ENCODE data around the gene SCFD2.
"Not testable (repeated sequence)": the region's sequence is repeated elsewhere in the genome, so short reads cannot be mapped to it uniquely, and the experiment has no call there.

DNA sequence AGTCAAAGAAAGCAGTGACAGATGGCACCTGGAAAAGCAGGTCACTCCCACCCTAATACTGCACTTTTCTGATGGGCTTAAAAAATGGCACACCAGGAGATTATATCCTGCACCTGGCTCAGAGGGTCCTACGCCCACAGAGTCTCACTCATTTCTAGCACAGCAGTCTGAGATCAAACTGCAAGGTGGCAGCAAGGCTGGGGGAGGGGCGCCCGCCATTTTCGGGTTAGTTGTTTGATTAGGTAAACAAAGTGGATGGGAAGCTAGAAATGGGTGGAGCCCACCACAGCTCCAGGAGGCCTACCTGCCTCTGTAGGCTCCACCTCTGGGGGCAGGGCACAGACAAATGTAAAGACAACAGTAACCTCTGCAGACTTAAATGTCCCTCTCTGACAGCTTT is 188.1 kb downstream of the SCFD2 start:
- TF ChIP-seq, protein P1, sequence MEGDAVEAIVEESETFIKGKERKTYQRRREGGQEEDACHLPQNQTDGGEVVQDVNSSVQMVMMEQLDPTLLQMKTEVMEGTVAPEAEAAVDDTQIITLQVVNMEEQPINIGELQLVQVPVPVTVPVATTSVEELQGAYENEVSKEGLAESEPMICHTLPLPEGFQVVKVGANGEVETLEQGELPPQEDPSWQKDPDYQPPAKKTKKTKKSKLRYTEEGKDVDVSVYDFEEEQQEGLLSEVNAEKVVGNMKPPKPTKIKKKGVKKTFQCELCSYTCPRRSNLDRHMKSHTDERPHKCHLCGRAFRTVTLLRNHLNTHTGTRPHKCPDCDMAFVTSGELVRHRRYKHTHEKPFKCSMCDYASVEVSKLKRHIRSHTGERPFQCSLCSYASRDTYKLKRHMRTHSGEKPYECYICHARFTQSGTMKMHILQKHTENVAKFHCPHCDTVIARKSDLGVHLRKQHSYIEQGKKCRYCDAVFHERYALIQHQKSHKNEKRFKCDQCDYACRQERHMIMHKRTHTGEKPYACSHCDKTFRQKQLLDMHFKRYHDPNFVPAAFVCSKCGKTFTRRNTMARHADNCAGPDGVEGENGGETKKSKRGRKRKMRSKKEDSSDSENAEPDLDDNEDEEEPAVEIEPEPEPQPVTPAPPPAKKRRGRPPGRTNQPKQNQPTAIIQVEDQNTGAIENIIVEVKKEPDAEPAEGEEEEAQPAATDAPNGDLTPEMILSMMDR (IDR thresholded peaks at IDR 0.05; ENCODE audit: low read depth, low read length) = not testable (repeated sequence)
- TF ChIP-seq EZH2phosphoT487 (IDR thresholded peaks at IDR 0.05; ENCODE audit: low read depth) = not testable (repeated sequence)
